OCI-LY7 (cell line): ENCODE measurements around the gene LGALS8. TPM values are rescaled to one million over a fixed set of nuclear protein-coding genes. Genes with fewer than 3 reads are reported as not detected.

Experiments
- Bru-seq: library from RNA; stranded (reverse); fragments of 400-500 nt; gene quantifications from one replicate; lab custom pipeline; 2021; lab: Mats Ljungman, UMichigan
- BruChase-seq, 2 experiments: library from RNA; stranded (reverse); fragments of 400-500 nt; gene quantifications; one replicate each; lab custom pipeline; 2021; lab: Mats Ljungman, UMichigan
- BruUV-seq: library from RNA; stranded (reverse); fragments of 400-500 nt; replicated peaks from 2 replicates; lab custom pipeline; 2021; lab: Mats Ljungman, UMichigan
- CTCF ChIA-PET: fragments of 300-600 bp; sonication (Branson Sonifier 250); formaldehyde crosslinking; loops from one replicate; lab custom pipeline; 2022; ENCODE audit warnings: antibody characterized with exemption; ENCODE audit not compliant: unreplicated experiment; lab: Charles Lee
- POLR2A ChIA-PET: fragments of 300-600 bp; sonication (Branson Sonifier 250); formaldehyde crosslinking; loops from one replicate; lab custom pipeline; 2022; ENCODE audit warnings: antibody characterized with exemption; lab: Charles Lee
- DNase-seq: peaks from one replicate; pipeline ENCODE4 v3.0.0-alpha.2; 2015; ENCODE audit warnings: low spot score
- H2AFZ ChIP-seq: fragments of 200-600 bp; sonication (generic), shearing (Covaris generic); 2 replicates; pipeline ENCODE4 v1.6.1; 2014; ENCODE audit warnings: mild to moderate bottlenecking, antibody characterized with exemption, low read length, moderate library complexity
- H3K27ac ChIP-seq: fragments of 200-600 bp; sonication (generic); 2 replicates; pipeline ENCODE4 v1.5.1; 2014; ENCODE audit warnings: mixed run types, low read depth, mild to moderate bottlenecking, moderate library complexity, low read length, inconsistent platforms; ENCODE audit not compliant: poor library complexity, severe bottlenecking
- H3K36me3 ChIP-seq: fragments of 200-600 bp; sonication (generic); 2 replicates; pipeline ENCODE4 v1.6.1; 2014; ENCODE audit warnings: mild to moderate bottlenecking, antibody characterized with exemption, low read length, moderate library complexity, mixed read lengths; ENCODE audit not compliant: insufficient read depth
- H3K4me1 ChIP-seq: fragments of 200-600 bp; sonication (generic); 2 replicates; pipeline ENCODE4 v1.5.1; 2014; ENCODE audit warnings: mild to moderate bottlenecking, low read length; ENCODE audit not compliant: insufficient read depth, poor library complexity, severe bottlenecking
- H3K4me2 ChIP-seq: fragments of 200-600 bp; sonication (generic); 2 replicates; pipeline ENCODE4 v1.6.1; 2014; ENCODE audit warnings: mild to moderate bottlenecking, low read length
- H3K4me3 ChIP-seq: fragments of 200-600 bp; sonication (generic); 2 replicates; pipeline ENCODE4 v1.5.1; 2014; ENCODE audit warnings: mild to moderate bottlenecking, low read depth, low read length; ENCODE audit not compliant: poor library complexity, severe bottlenecking
- H3K79me2 ChIP-seq: fragments of 200-600 bp; sonication (generic); 2 replicates; pipeline ENCODE4 v1.6.1; 2016; ENCODE audit warnings: low read depth, mild to moderate bottlenecking, low read length, moderate library complexity, mixed read lengths; ENCODE audit not compliant: insufficient read depth
- H3K9me2 ChIP-seq: fragments of 200-600 bp; sonication (generic); 2 replicates; pipeline ENCODE4 v1.6.1; 2016; ENCODE audit warnings: mild to moderate bottlenecking, low read length, mixed read lengths; ENCODE audit not compliant: insufficient read depth
- H3K9me3 ChIP-seq: fragments of 200-600 bp; sonication (generic); 2 replicates; pipeline ENCODE4 v1.6.1; 2014; ENCODE audit warnings: mild to moderate bottlenecking, mixed run types, low read length, mixed read lengths
- H4K20me1 ChIP-seq: fragments of 200-600 bp; sonication (generic); 2 replicates; pipeline ENCODE4 v1.6.1; 2014; ENCODE audit warnings: mild to moderate bottlenecking, antibody characterized with exemption, low read length, moderate library complexity, mixed read lengths; ENCODE audit not compliant: insufficient read depth
- CTCF ChIP-seq: fragments of 200-600 bp; sonication (generic); conservative IDR thresholded peaks from 2 replicates; pipeline ENCODE4 v1.5.1; 2014; ENCODE audit warnings: mild to moderate bottlenecking, antibody characterized with exemption, low read length, moderate library complexity, mixed read lengths
- EZH2phosphoT487 ChIP-seq: fragments of 200-600 bp; sonication (generic); IDR thresholded peaks from 2 replicates; pipeline ENCODE4 v1.6.1; 2018; ENCODE audit warnings: low read depth, borderline replicate concordance, mild to moderate bottlenecking, mixed run types, antibody characterized with exemption, low read length, moderate library complexity, mixed read lengths
- intact Hi-C: fragments of 100-400 bp; cut with micrococcal nuclease; formaldehyde crosslinking; loops from one replicate; pipeline ENCODE4 v1.10.0; 2022; ENCODE audit not compliant: unreplicated experiment
- long read RNA-seq: library from polyadenylated mRNA; stranded (forward); transcript quantifications from one replicate; pipeline ENCODE4 v2.0.0, GENCODE V29; 2022
- total RNA-seq, 2 experiments: library from RNA; depleted of rRNA in 1 of 2; stranded (reverse); fragments of >200 nt in 1 of 2; shearing (Covaris generic) in 1 of 2; gene quantifications; 2 replicates each; pipeline ENCODE4 v1.2.3, GENCODE V29; 2014 to 2022

Gene LGALS8
- total RNA-seq (2014; rRNA removed; shearing (Covaris generic)) (not detected in 2 replicates), total RNA-seq (2022) (not detected in 2 replicates), Bru-seq, nascent RNA (percentile 7 among the genes with signal in this experiment), BruChase-seq, experiment 1, labeled RNA remaining after a 6-hour chase (percentile 7 among the genes with signal in this experiment), BruChase-seq, experiment 2, labeled RNA remaining after a 2-hour chase (percentile 14 among the genes with signal in this experiment)
- long read RNA-seq, partial matches to known transcripts, result 0 of 2 reads
- long read RNA-seq, other reads (novel, unspliced or antisense), result 2 of 2 reads

- BruUV-seq, result no TSS peak
- TF ChIP-seq CTCF, result no peak
- TF ChIP-seq EZH2phosphoT487, result no peak
- Histone ChIP-seq H4K20me1 (no peaks in the 10 kb centered on the region), H3K27ac (no peak within 1 kb of the TSS), H3K9me3 (no peaks in the 10 kb centered on the region), H2AFZ (peak within 1 kb of the TSS; percentile 66; the same call in 1 of the 2 replicates), H3K79me2 (no peaks in the 10 kb centered on the region), H3K4me1 (peaks cover 11% of the 10 kb centered on the region), H3K9me2 (no peaks in the 10 kb centered on the region), H3K36me3 (no peaks in the 10 kb centered on the region), H3K4me2 (peak within 1 kb of the TSS; percentile 68), H3K4me3 (peak within 1 kb of the TSS; percentile 61)
- no peak for DNase-seq
- CTCF ChIA-PET, result no interaction called here
- intact Hi-C loops, result no loop called here
- POLR2A ChIA-PET, result no interaction called here
These were observed at the start of gene LGALS8 for GRCh38 chr1:236523704-236524141. Gene LGALS8 (plus strand): TSS chr1:236523982. CDS start chr1:236526071, 2,089 bp downstream.

- Histone ChIP-seq H3K4me1 (no peaks in the 10 kb centered on the region), H3K9me2 (no peaks in the 10 kb centered on the region), H3K9me3 (no peaks in the 10 kb centered on the region), H2AFZ (no peak overlapping the region), H3K36me3 (no peaks in the 10 kb centered on the region), H4K20me1 (no peaks in the 10 kb centered on the region), H3K4me3 (no peak overlapping the region), H3K4me2 (no peak overlapping the region), H3K79me2 (no peaks in the 10 kb centered on the region), H3K27ac (no peak overlapping the region)
- no TSS peak for BruUV-seq
- CTCF ChIA-PET, result no interaction called here
- POLR2A ChIA-PET, result interaction anchor here (0.5 to 0.9 kb wide), 2 partner anchors 123 to 339 kb away, joined by 3 to 5 read pairs; no protein-coding TSS in a partner anchor
- no peak for TF ChIP-seq CTCF
- no peak for TF ChIP-seq EZH2phosphoT487
- intact Hi-C loops, result no loop called here
- no peak for DNase-seq
These were observed 47.8 kb upstream of the LGALS8 start for GRCh38 chr1:236476019-236476418.
